NCI-H748 (cell line): ENCODE data around the gene HTR3C.
A peak's percentile ranks its signal among the peaks of the same experiment; 100 is the strongest.
"Not testable (repeated sequence)": the region's sequence is repeated elsewhere in the genome, so short reads cannot be mapped to it uniquely, and the experiment has no call there.

Source experiments
- DNase-seq: peaks from one replicate; lab custom pipeline; 2025; ENCODE audit not compliant: unreplicated experiment; lab: John Stamatoyannopoulos, UW

Gene HTR3C, protein sequence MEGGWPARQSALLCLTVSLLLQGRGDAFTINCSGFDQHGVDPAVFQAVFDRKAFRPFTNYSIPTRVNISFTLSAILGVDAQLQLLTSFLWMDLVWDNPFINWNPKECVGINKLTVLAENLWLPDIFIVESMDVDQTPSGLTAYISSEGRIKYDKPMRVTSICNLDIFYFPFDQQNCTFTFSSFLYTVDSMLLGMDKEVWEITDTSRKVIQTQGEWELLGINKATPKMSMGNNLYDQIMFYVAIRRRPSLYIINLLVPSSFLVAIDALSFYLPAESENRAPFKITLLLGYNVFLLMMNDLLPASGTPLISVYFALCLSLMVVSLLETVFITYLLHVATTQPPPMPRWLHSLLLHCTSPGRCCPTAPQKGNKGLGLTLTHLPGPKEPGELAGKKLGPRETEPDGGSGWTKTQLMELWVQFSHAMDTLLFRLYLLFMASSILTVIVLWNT

DNA sequence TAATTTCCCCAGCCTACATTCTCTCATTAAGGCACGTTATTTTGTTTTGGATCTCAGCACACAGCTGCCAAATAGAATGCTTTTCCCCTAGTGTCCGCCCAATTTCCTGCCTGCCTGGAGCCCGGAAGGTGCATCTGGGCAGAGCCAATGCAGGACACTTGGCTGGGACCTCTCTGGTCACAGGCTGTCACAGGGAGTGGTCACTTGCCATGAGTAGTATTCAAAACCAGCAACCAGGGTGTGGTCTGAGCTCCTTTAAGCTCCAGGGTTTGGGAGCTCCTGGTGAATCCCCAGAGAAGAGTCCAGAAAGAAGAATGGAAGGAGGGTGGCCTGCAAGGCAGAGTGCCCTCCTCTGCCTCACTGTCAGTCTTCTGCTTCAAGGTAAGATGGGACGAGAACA, at the start of gene HTR3C:
Gene HTR3C, plus strand, starts transcription at position 281 of the 400 bp plus-strand sequence. Its CDS starts 34 bp downstream, at position 315.
- no peak for DNase-seq

DNA sequence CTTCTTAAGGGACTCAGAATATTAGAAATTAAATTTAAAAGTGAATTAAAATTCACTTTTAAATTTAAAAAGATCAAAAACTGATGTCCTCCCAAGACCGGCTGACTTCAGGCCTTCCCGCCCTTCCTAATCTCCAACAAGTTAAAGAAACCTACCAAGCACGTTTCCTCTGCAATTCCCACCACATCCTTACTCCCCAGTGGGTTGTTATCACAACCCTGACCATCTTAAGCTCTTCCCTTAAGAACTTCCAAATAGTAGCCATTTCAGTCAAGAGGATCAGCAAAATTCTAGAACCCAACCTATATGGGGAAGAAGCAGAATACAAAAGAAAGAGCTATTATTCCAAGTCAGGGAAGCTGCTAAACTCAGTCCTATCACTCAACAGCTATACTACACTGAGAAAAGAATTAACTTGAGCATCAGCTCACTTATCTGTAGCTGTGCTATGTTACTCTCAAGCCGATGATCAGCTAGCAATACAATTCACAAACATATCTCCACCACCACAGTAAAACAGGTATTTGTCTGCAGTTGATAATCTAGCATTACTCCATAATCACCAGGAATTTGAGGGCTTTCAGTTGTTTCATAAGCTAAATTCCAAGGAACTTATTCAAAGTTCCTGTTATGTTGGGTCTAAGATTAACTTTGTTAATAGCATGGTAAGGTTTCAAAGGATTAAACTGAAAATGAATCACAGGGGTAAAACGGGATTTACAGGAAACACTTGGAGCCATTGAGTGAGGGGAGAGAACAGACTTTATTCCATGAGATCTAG, 49.5 kb upstream of the HTR3C start:
- DNase-seq: no peak

DNA sequence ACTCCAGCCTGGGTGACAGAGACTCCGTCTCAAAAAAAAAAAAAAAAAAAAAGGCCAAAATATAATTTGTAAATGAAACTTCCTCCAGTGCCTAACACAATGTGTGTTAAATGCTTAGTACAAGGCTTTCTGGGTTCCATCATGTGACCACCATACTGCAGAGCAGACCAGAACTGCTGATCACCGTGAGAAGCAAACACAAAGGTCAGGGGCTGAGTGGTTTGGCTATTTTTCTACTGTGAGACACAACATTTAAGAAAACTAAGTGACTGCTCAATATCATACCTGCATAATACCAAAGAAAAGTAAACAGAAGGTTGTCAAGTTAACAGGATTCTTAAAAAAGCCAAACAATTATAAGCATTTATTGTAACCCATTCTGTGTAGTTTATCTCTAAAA, 48.4 kb upstream of the HTR3C start:
- no peak for DNase-seq

DNA sequence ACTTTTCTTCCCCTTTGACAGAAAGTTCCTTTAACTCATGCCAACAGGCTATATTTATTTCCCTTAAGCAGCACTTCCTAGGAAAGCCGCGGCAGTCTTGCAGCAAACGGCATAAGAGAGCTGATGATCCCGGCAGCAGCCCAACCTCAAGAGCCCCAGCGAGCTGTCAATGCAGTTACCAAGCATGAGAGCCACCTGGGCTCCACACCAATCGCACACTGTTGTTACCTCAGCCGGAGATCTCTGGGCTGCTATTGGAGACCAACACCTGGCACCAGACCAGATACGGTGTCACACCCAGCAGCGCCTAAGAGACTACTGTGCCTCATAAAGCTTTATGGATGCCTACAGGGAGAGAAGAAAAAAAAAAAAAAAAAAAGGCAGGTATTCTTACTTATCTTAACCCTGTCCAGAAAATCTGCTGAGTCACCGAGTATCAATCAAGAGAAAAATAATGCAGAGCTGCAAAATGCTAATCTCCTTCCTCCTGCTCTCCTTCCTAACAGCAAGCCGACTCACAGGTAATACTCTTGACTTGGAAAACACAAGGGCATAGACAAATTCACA, 46.8 kb upstream of the HTR3C start:
- peak; percentile 90 for DNase-seq

DNA sequence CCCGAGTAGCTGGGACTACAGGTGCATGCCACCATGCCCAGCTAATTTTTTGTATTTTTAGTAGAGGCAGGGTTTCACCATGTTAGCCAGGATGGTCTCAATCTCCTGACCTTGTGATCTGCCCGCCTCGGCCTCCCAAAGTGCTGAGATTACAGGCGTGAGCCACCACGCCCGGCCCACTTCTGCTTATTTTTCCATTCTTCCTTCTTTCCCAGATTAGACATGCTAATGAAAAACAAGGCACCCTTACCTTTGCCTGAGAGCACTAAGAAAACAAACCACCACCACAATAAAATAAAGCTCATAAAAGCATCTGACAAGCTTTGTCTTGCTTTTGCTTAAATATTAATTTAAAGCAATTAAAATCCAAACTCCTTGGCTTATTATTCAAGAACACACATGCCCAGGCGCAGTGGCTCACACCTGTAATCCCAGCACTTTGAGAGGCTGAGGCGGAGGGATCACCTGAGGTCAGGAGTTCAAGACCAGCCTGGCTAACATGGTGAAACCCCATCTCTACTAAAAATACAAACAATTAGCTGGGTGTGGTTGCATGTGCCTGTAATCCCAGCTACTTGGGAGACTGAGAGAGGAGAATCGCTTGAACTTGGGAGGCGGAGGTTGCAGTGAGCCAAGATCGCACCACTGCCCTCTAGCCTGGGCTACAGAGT, 45.6 kb upstream of the HTR3C start:
- DNase-seq: not testable (repeated sequence)

DNA sequence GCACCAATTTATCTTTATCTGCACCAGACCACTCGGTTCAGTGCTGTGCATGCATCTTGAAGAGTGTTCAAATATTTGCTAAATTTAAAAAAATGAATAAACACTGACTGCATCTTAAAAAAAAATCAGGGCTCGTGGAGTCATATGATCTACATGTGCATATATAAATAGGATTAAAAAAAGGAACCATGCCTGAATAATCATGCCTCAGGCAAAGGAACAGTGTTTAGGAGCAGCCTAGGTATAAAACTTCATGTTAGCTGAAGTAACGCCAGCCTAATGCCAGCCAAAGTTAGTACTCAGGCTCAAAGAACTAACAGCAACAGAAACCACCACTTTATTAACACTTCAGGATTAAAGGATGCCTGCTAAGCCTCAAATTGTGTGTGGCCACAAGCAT, 44.7 kb upstream of the HTR3C start:
- no peak for DNase-seq

DNA sequence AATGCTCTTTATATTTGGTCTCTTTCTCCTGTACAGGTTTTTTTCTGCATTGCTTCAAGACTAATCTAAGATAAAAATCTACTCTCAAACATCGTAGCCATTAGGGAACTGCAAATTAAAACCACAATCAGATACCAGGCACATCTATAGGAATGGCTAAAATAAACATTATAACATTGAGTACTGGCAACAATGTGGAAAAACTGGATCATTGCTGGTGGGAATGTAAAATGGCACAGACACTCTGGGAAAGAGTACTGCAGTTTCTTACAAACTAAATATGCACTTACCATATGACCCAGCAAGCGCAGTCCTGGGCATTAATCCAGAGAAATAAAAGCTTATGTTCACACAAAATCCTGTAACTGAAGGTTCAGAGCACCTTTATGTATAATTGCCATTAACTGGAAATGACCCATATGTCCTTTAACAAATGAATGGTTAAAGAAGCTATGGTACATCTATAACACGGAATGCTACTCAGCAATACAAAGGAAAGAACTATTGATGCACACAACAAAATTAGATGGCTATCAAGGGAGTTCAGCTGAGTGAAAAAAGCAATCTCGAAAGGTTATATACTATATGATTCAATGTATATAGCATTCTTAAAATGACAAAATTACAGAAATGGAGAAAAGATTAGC, 41.5 kb upstream of the HTR3C start:
- DNase-seq: no peak

DNA sequence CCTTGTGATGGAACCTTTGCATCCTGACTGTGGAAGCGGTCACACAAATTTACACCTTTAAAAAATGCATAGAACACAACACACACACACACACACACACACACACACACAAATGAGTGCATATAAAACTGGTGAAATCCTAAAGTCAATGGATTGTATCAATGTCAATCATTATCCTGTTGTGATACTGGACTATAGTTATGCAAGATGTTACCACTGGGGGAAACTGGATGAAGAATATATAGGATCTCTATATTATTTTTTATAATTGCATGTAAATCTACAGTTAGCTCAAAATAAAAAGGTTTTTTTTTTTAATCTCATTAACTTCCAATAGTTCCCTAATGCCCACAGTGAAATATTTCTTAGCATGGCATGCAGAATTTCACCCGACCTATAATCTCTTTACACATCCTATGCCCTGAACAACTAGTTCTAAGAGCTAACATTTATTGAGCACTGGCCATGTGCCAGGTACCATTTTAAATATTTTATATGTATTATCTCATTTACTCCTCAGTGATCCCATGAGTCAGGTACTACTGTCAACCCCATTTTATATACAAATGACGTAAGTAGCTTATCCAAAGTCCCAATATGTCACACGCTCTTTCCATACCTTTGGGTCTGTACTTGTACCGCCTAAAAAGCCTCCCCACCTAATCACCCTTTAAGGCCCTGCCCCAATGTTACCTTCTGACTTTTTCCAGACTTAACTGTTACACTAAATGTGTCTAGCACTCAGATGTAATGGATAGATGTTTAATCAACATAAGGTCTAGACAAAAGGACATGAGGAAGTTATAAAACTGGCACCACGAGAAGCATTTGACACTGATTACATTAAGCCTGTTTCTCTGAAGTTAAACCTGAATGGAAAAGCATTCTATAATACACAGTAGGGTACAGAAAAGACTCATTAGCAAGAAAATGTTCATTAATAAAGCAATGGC, 40.6 kb upstream of the HTR3C start:
- DNase-seq: no peak

DNA sequence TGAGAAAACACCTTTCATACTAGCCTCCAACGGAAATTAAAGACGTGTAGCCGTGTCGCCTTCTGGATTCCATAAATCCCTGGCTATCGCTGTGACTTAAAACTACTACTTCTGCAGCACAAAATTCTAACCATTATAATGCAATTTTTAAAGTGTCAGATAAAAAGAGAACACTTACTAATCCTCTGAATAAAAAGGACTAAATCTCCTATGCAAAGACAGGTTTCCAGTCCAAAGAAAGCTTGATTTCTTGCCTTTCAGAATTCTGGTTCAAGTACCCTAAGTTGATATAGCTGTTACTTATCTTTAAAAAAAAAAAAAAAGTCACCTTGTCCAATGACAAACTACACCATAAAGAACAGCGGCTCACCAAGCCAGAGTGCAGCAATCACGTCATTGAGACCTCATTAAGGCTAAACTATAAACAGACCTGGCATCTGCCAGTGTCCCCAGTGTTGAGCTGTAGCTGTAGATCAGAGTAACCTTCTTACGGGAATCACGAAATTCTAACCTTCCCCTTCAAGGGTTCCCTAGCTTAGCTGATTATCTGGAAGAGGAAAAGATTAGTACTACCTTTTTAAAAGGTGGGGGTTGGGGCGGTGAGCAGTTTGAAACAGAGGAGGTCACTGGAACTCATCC, 37.3 kb upstream of the HTR3C start:
- peak; percentile 11 for DNase-seq

DNA sequence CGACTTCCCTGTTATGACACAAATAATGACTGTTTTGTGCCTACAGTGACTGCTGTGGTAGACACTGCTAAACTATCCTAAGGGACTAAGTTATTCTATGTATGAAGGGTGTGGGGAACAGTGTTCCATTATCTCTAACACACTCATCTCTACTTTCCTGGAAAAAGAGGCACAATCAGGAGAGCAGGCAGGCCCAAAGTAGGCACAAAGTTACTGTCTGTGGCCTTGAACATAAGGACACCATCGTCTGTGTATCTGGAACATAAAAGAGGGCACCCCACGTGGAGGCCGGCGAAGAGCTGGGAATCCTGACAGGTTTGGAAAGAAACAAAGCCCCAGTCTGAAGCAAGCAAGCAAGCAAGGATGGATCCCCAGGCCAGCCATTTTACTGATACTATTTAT, 36.7 kb upstream of the HTR3C start:
- DNase-seq: no peak

DNA sequence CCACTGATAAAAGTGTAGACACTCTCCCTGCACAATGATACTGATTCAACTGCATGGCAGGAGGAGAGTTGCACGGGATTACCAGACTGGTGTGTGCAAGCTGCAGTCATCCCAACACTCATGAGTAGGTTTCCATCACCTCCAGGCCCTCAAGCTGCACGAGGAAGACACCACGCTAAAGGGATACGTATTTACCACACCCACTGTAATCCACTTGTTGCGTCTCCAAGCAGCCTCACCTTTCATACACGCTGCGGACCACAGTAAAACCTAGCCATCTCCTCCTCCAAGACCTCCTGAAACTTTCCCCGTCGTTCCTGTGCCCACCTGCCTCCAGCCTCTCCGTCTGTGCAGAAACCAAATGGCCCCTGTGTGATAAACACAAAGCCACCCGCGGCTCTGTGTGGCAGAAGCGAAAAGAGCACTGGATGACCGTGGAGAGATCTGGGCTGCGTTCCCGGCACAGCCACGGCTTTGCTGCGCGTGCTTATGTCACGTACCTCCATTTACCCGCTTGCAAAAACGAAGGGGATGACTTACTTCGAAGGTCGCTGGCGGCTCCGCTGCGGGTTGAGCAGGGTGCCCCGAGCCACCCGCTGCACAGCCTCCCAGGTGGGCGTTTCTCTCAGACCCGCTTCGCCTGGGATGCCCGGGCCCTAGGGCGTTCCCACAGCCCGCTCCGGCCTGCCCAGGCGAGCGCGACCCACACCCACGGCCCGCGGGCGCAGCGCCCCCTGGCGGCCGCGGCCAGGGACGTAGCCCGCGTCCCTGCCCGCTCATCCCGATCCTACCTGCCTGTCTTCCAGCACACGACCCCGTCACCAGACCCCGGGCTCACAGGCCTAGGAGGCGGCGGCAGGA, 35.8 kb upstream of the HTR3C start:
- peak; percentile 71 for DNase-seq

DNA sequence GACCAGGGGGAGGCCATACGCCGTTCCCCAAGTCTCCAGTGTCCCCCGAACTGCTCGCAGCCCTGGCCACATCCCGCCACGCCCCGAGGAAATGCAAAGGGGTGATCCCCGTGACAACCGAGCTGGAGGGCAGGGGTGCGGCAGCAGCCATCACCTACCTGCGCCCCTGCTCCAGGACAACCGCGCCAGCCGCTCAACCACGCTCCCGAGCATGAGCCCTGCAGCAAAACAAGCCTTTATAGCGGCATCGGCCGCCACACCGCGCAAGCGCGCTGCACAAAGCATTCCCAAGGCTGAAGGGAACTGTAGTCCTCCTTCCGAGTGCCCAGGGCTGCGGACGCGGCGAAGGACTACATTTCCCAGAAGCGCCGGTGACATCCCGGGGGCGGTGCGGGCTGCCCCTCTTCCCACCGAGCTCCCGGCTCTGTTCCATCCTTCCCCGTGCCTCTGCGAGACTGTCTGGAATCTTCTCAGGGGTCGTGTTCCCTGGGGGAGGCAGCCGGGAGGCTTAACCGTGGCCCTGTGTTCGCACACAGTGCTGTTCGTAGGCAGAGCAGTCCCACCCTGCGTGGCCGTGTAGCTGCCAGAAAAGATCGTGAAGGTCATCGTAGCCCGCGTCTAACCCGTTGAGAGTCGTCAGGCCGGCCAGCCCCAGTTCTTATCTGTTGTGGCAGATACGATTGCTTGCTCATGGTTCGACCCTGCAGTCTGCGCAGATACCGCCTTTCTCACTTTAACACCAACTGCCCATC, 35.0 kb upstream of the HTR3C start, which contains the start of gene ABCC5:
Gene ABCC5, minus strand, starts transcription at position 213 of the 752 bp plus-strand sequence. CDS start 3,492 bp downstream, outside the sequence.
- DNase-seq: peak; percentile 93

DNA sequence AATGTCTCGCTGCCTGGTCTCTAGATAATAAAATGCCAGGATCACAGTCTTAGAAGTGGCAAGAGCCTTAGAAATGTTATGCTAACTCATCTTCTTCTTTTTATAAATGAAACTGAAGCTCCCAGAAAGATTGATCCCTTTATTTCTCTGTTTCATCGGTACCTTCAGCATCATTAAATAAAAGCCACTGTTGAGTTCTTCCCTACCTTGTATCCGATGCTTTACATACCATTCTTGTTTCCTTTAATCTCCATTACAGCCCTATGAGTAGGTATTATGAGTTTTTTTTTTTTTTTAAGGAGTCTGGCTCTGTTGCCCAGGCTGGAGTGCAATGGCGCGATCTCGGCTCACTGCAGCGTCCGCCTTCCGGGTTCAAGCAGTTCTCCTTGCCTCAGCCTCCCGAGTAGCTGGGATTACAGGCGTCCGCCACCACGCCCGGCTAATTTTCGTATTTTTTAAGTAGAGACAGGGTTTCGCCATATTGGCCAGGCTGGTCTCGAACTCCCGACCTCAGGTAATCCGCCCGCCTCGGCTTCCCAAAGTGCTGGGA, 34.3 kb upstream of the HTR3C start:
- DNase-seq: no peak

DNA sequence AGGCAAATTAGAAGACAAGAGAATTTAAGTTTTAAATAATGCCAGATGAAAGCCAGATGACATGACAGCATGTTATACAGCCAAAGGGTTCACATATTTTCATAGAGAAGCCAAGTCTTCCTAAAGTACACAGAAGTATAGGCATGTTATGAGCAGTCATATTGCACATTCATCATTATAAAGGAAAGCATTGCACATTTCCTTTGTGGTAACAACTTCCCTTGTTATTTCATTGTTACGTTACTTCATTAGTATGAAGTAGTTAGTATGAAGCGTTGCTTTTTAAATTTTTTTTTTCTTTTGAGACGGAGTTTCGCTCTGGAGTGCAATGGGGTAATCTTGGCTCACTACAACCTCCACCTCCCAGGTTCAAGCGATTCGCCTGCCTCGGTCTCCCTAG, 30.5 kb upstream of the HTR3C start:
- DNase-seq: no peak

DNA sequence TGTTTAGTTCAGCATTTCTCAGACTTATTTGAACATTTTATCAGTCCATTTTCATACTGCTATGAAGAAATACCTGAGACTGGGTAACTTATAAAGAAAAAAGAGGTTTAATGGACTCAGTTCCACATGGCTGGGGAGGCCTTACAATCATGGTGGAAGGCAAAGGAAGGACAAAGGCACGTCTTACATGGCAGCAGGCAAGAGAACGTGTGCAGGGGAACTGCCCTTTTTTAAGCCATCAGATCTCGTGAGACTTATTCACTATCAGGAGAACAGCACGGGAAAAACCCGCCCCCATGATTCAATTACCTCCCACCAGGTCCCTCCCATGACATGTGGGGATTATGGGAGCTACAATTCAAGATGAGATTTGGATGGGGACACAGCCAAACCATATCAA, 27.6 kb upstream of the HTR3C start:
- DNase-seq: not testable (repeated sequence)

DNA sequence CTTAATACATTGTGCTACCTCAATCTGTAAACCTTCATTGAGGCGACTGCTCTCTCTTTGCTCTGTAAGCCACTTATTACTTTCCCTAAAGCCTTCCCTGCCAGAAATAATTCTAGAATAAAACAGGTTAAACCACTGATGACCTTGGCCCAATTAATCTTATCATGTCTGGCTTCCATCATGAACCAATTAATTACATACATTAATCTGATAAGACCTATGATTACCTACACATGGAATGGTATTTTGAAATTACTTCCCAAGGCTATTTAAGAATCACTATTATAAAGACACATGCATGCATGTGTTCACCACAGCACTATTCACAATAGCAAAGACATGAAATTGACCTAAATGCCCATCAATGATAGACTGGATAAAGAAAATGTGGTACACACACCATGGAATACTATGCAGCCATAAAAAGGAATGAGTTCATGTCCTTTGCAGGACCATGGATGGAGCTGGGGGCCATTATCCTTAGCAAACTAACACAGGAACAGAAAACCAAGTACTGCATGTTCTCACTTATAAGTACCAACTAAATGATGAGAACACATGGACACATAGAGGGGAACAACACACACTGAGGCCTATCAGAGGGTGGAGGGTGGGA, 24.5 kb upstream of the HTR3C start:
- DNase-seq: not testable (repeated sequence)

DNA sequence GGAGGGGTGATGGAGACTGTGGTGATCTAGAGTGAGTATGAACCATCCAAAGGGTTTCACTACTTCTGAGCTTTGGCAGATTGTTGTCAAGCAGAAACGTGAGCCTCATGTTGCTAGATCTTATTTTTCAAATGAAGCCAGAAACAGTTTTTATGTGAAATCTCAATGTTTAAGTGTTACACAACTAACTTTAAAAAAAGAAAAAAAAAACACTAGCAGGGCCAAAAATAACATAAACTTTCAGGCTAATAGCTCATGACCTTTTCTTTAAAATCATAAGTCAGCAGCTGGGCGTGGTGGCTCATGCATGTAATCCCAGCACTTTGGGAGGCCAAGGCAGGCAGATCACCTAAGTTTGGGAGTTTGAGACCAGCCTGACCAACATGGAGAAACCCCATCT, 23.4 kb upstream of the HTR3C start:
- DNase-seq: no peak
